Panc1 (cell line): Measurements from ENCODE around the gene RPS6KA3. TPM values are rescaled to one million over a fixed set of nuclear protein-coding genes. Genes with fewer than 3 reads are reported as not detected.

ENCODE experiments used
- ATAC-seq: fragments of 200-7000 bp; cut with Tn5 transposase; 2 replicates; pipeline ENCODE4 v1.9.1; 2020; ENCODE audit warnings: mild to moderate bottlenecking, moderate library complexity
- BruUV-seq: library from RNA; stranded (reverse); fragments of 400-500 nt; replicated peaks from 2 replicates; lab custom pipeline; 2021; lab: Mats Ljungman, UMichigan
- CTCF ChIA-PET: fragments of 300-600 bp; sonication (Branson Sonifier 250); formaldehyde crosslinking; loops from one replicate; lab custom pipeline; 2022; ENCODE audit warnings: antibody characterized with exemption; lab: Charles Lee
- POLR2A ChIA-PET: fragments of 300-600 bp; sonication (Branson Sonifier 250); formaldehyde crosslinking; loops from one replicate; lab custom pipeline; 2022; ENCODE audit warnings: antibody characterized with exemption; lab: Charles Lee
- DNase-seq: peaks from one replicate; pipeline ENCODE4 v3.0.0-alpha.2; 2010; ENCODE audit warnings: low read depth, low spot score
- H3K27ac ChIP-seq: 2 replicates; pipeline ENCODE4 v1.5.1; 2011; ENCODE audit warnings: mild to moderate bottlenecking, low read length, inconsistent platforms
- H3K27me3 ChIP-seq: fragments of 200-500 bp; sonication (Bioruptor generic); 2 replicates; pipeline ENCODE4 v1.6.0; 2014; ENCODE audit warnings: low read length, inconsistent platforms; ENCODE audit not compliant: control insufficient read depth, insufficient read depth
- H3K36me3 ChIP-seq: fragments of 200-500 bp; sonication (Bioruptor generic); 2 replicates; pipeline ENCODE4 v1.5.1; 2014; ENCODE audit warnings: inconsistent platforms, mild to moderate bottlenecking, low read length, moderate library complexity; ENCODE audit not compliant: control insufficient read depth, insufficient read depth
- H3K4me1 ChIP-seq: 2 replicates; pipeline ENCODE4 v1.5.1; 2011; ENCODE audit warnings: inconsistent platforms, mild to moderate bottlenecking, low read length, moderate library complexity; ENCODE audit not compliant: control insufficient read depth, insufficient read depth
- H3K4me3 ChIP-seq, 2 experiments: 2 replicates each; pipeline ENCODE4 v1.5.1; 2011 to 2012; ENCODE audit warnings: low read depth in 2 of 2, low read length in 2 of 2, mild to moderate bottlenecking in 2 of 2, inconsistent platforms in 1 of 2, moderate library complexity in 1 of 2
- H3K9me3 ChIP-seq: fragments of 200-500 bp; sonication (Bioruptor generic); 2 replicates; pipeline ENCODE4 v1.5.1; 2014; ENCODE audit warnings: low read depth, mild to moderate bottlenecking, inconsistent platforms, low read length, moderate library complexity; ENCODE audit not compliant: control insufficient read depth, insufficient read depth
- CTCF ChIP-seq: fragments of 450-650 bp; IDR thresholded peaks from 2 replicates; pipeline ENCODE4 v1.5.1; 2017; ENCODE audit warnings: mild to moderate bottlenecking
- POLR2AphosphoS5 ChIP-seq: IDR thresholded peaks from 2 replicates; pipeline ENCODE4 v1.6.1; 2012; ENCODE audit warnings: mild to moderate bottlenecking, low read depth, low read length, moderate library complexity
- REST ChIP-seq, 2 experiments: IDR thresholded peaks; 2 replicates each; pipeline ENCODE4 v1.6.1; 2011 to 2012; ENCODE audit warnings: low read depth in 2 of 2, control low read depth in 1 of 2, low read length in 1 of 2, mild to moderate bottlenecking in 1 of 2, moderate library complexity in 1 of 2; ENCODE audit not compliant: insufficient read depth in 1 of 2
- SIN3A ChIP-seq: IDR thresholded peaks from 2 replicates; pipeline ENCODE4 v1.6.1; 2012; ENCODE audit warnings: low read depth, mild to moderate bottlenecking, low read length, moderate library complexity, borderline replicate concordance; ENCODE audit not compliant: insufficient read depth
- TCF7L2 ChIP-seq: IDR thresholded peaks from 2 replicates; pipeline ENCODE4 v1.6.1; 2011; ENCODE audit warnings: mild to moderate bottlenecking, low read depth, low read length, inconsistent platforms
- in situ Hi-C: cut with HindIII; loops from 2 replicates; pipeline ENCODE4 v1.10.0; 2016; ENCODE audit warnings: low sequenced_read_pairs, low pct_unique_long_range_greater_than_20kb
- intact Hi-C: fragments of 100-400 bp; cut with micrococcal nuclease; formaldehyde crosslinking; loops from one replicate; pipeline ENCODE4 v1.10.0; 2022; ENCODE audit not compliant: unreplicated experiment
- total RNA-seq: library from RNA; stranded (reverse); gene quantifications from one replicate; pipeline ENCODE4 v1.2.1, GENCODE V29; 2021; ENCODE audit not compliant: unreplicated experiment

The RPS6KA3 gene
- total RNA-seq, 1 experiment from 2014 or later: 40.5 TPM

- in situ Hi-C loops (no loop called here), intact Hi-C loops (no loop called here)
- Histone ChIP-seq H3K27me3 (no peaks in the 10 kb centered on the region), H3K27ac (no peak overlapping the region), H3K36me3 (no peaks in the 10 kb centered on the region; the same call in 1 of the 2 replicates), H3K4me1 (no peaks in the 10 kb centered on the region), H3K4me3 (no peak overlapping the region), H3K9me3 (no peaks in the 10 kb centered on the region)
- no TSS peak for BruUV-seq
- TF ChIP-seq SIN3A (no peak), TCF7L2 (no peak), REST (IDR thresholded peaks at IDR 0.05; ENCODE audit: insufficient read depth in 1 of 2, low read depth in 2 of 2, low read length in 1 of 2) (no peak), POLR2AphosphoS5 (no peak), CTCF (no peak)
- DNase-seq (no peak), ATAC-seq (no peak)
- CTCF ChIA-PET: no interaction called here
- POLR2A ChIA-PET: no interaction called here
Measured at GRCh38 chrX:20235755-20236154, 31.0 kb downstream of the RPS6KA3 start.

DNA sequence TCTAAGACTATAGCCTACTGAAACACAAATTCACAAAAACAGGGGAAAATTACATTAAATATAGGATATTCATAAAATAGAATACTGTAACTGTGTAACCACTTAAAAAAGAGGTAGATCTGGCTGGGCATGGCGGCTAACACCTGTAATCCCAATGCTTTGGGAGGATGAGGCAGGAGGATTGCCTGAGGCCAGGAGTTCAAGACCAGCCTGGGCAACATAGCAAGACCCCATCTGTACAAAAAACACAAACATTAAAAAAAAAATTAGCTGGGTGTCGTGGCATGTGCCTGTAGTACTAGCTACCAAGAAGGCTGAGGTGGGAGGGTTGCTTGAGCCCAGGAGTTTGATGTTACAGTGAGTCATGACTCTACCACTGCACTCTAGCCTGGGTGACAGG is 33.4 kb downstream of the RPS6KA3 start:
- no TSS peak for BruUV-seq
- ChIA-PET POLR2A (no interaction called here), CTCF (no interaction called here)
- Histone ChIP-seq H3K4me1 (no peaks in the 10 kb centered on the region), H3K27me3 (no peaks in the 10 kb centered on the region), H3K9me3 (no peaks in the 10 kb centered on the region), H3K4me3 (no peak overlapping the region), H3K27ac (no peak overlapping the region), H3K36me3 (no peaks in the 10 kb centered on the region; the same call in 1 of the 2 replicates)
- no peak for DNase-seq
- in situ Hi-C loops (no loop called here), intact Hi-C loops (no loop called here)
- no peak for ATAC-seq
- TF ChIP-seq SIN3A (no peak), TCF7L2 (no peak), POLR2AphosphoS5 (no peak), CTCF (no peak), REST (IDR thresholded peaks at IDR 0.05; ENCODE audit: insufficient read depth in 1 of 2, low read depth in 2 of 2, low read length in 1 of 2) (no peak)
